KOPT-K1 (cell line): ENCODE measurements around the gene SLC39A10.

Experiments used
- H3K27ac ChIP-seq: fragments of 200-600 bp; sonication (generic); 2 replicates; pipeline ENCODE4 v1.5.1; 2016; ENCODE audit warnings: antibody characterized with exemption, mild to moderate bottlenecking, low read depth, low read length; ENCODE audit not compliant: poor library complexity, severe bottlenecking
- H3K36me3 ChIP-seq: fragments of 200-600 bp; sonication (generic); 2 replicates; pipeline ENCODE4 v1.5.1; 2017; ENCODE audit warnings: antibody characterized with exemption, mild to moderate bottlenecking, low read length, moderate library complexity; ENCODE audit not compliant: insufficient read depth
- H3K9me3 ChIP-seq: fragments of 200-600 bp; sonication (generic); 2 replicates; pipeline ENCODE4 v1.5.1; 2017; ENCODE audit warnings: antibody characterized with exemption, low read length, mild to moderate bottlenecking; ENCODE audit not compliant: insufficient read depth, poor library complexity, severe bottlenecking

Gene SLC39A10, protein sequence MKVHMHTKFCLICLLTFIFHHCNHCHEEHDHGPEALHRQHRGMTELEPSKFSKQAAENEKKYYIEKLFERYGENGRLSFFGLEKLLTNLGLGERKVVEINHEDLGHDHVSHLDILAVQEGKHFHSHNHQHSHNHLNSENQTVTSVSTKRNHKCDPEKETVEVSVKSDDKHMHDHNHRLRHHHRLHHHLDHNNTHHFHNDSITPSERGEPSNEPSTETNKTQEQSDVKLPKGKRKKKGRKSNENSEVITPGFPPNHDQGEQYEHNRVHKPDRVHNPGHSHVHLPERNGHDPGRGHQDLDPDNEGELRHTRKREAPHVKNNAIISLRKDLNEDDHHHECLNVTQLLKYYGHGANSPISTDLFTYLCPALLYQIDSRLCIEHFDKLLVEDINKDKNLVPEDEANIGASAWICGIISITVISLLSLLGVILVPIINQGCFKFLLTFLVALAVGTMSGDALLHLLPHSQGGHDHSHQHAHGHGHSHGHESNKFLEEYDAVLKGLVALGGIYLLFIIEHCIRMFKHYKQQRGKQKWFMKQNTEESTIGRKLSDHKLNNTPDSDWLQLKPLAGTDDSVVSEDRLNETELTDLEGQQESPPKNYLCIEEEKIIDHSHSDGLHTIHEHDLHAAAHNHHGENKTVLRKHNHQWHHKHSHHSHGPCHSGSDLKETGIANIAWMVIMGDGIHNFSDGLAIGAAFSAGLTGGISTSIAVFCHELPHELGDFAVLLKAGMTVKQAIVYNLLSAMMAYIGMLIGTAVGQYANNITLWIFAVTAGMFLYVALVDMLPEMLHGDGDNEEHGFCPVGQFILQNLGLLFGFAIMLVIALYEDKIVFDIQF

DNA sequence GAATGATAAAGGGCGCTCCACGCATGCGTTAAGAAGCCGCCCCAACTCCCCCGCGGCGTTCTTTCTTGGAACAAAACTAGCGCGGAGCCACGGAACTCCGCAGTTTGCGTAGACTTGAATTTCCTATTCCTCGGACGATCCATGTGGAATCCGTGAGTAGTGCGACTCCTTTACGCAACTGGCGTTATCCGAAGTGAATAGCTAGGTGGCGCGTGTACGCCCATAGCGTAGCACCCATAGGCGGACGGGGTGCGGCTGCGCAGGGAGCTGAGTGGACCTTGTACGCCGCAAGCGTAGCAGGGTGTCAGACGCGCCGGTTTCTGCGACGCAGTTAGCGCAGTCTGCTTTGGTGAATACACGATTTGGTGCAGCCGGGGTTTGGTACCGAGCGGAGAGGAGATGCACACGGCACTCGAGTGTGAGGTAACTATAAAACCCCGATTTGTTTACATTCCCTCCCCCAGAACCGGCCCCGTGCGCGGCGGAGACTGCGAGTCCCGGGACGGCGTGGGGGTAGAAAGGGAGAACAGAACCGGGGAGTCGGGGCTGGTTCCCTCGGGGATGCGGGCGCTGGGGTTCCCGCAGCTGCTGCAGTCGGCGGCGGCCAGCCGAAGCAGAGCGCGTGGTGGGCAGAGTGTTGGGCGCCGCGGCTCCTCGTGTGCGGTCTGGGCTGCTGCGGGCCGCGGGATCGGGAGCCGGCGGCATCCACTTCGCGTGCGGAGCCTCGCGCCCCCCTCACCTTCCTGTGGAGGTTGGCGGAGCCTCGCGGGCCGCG is at the start of gene SLC39A10:
TSS of gene SLC39A10 (plus strand) at position 368 of the 775 bp plus-strand sequence. CDS start 22,817 bp downstream, outside the sequence.
- Histone ChIP-seq H3K27ac (peak within 1 kb of the TSS; percentile 99), H3K36me3 (peaks cover 6% of the 10 kb centered on the region; the same call in 1 of the 2 replicates), H3K9me3 (no peaks in the 10 kb centered on the region)

DNA sequence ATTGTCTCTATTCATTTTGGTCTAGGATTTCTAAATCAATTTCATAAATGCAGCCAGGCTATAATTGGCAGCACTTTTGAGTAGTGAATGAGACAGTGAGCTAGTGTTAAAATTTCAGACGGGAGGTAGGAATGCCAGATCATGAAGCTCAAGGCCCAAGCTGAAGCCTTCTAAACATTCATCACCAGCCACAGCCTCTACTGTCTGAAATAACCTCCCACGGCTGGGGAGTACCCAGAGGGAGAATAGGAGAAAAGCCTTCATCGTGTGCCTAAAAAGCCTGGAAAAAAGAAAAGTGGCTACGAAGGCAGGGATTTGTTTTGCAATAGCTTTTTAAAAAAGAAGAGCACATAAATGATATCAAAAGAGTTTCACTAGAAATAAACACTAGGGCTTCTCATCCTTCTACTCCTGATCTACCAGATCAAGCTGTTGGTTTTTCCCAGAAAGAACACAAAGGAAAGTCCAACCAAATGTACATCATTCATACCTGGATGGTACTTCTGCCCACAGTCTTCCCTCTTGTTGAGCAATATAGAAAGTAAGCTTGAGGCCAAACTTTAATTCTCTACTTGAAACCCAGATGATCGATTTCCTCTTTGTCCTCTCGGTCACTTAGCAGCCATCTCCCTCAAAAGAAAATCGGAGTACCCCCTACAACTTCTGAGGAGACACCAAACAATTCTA is 48.1 kb upstream of the SLC39A10 start:
- Histone ChIP-seq H3K9me3 (no peaks in the 10 kb centered on the region), H3K36me3 (no peaks in the 10 kb centered on the region), H3K27ac (no peak overlapping the region)

DNA sequence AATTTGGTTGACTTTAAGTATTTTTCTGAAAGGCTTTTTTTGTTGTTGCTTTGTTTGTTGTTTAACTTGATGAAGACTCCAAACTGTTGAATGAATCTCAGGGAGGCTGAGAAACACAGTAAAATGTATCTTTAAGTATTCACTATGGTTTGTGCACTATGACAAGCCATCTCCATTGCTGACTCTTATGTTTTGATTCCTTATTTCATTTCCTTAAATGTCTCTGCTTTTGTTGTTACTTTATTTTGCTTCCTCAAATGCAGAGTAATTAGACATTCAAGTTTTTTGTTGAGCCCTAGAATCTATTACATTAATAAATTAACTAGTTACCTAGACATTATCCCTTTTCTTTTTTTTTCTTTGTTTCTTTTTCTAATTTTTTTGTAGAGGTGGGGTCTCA is 46.3 kb upstream of the SLC39A10 start:
- Histone ChIP-seq H3K9me3 (no peaks in the 10 kb centered on the region), H3K36me3 (no peaks in the 10 kb centered on the region), H3K27ac (no peak overlapping the region)

DNA sequence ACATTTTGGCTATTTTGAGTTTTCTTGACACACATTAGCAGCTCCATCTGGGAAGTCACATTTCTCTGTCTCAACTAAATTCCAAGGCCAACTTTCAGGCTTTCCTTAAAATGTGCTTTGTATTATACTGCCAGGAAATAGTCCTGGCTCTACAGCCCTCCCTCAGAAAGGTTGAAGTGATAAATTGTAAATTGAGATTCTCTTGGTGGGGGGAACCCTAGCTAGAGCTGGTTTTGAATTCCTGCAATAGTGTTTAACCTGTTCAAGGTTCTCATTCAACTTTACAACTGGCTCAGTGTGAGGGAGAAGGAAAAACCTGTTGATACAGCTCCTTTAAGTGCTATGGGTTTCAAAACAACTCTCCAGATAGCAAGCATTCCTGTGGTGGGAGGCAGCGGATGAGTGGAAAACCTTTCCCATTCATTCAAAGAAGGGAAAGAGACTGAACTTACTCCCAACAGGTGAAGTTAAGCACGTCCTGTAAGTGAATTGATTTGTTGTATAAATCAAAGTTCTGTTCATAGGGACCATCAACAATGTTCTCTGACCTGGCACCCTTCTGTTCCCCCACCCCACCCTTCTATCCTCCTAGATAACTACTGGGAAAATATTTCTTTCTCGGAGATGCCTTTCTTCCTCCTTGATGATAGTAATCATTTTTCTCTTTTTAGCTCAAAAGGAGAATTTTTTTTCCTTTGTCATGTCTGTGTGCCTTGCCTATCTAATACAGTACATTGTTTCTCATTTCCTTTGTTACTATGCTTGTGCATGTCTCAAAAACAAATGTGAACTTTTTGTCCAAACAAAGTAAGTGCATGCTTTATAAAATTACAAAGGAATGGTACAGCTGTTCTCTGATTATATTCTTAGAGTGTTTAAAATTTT is 44.2 kb upstream of the SLC39A10 start:
- H3K27ac ChIP-seq: no peak overlapping the region
- H3K36me3 ChIP-seq: no peaks in the 10 kb centered on the region
- no peaks in the 10 kb centered on the region for H3K9me3 ChIP-seq

DNA sequence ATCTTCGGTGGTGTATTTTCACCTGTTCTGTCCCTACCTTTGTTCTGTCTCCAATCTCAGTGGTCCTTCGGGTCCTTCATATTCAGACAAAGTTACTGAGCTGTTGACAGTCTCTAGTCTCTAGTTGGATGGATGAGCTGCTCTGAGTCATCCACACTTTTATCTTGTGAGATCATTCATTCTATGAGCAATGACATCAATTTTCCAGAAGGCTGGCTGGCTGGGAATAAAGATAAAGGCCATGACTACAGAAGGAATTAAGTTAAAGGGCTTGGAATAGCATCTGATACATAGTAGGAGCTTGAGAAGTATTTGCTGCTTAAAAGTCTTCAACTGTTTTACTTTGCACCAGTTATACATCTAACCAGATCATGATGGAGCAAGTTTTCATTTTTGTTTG is 43.1 kb upstream of the SLC39A10 start:
- no peaks in the 10 kb centered on the region for H3K36me3 ChIP-seq
- no peaks in the 10 kb centered on the region for H3K9me3 ChIP-seq
- H3K27ac ChIP-seq: no peak overlapping the region

DNA sequence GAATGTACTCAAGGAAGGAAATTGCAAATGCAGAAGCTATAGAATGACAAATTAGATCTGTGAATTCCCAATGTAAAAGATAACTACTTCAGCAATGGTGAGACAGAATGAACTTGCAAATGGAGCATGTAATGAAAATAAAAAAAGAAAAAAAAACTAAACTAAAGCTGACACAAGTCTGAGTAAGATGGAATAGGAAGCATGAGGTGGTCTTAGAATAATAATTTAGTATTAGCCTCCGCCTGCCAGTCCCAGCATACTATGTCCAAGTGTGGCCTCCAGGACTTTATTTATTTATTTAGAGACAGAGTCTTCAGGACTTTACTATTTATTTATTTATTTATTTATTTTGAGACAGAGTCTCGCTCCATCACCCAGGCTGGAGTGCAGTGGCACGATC is 37.4 kb upstream of the SLC39A10 start:
- Histone ChIP-seq H3K9me3 (no peaks in the 10 kb centered on the region), H3K27ac (no peak overlapping the region), H3K36me3 (no peaks in the 10 kb centered on the region)

DNA sequence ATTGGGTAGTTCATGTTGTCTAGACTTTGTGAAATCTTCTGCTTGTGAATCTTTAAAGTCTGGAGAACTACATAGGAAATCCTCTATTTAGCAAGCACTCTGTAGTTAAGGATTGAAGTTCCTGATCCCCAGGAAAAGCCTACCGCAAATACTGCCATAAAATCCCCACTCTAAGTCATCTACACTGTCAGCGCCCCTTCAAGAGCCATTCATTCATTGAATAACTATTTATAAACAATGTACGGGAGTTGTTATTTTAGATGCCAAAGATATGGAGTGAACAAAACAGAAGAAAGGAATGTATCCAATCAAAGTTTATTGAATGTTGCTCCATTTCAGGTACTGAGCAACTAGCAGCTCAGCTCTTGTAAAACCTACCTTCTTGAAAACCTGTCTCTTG is 36.5 kb upstream of the SLC39A10 start:
- H3K36me3 ChIP-seq: no peaks in the 10 kb centered on the region

DNA sequence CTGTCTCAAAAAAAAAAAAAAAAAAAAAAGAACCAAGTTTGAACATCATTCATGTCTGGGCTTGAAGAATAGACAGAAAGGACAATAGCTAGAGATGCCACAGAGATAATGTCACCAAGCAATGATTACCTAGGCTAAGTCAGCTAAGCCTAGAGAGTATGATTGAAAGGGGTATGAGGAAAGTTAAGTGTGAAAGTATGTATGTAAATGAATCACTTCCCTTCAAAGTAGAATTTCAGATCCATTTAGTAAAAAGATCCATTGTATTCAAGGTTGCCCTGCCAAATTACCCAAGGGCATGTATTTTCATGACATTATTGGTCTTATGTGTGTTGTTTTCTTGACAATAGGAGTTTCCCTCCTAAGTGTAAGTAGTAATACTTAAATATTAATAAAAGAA is 34.1 kb upstream of the SLC39A10 start:
- Histone ChIP-seq H3K27ac (no peak overlapping the region), H3K9me3 (no peaks in the 10 kb centered on the region), H3K36me3 (no peaks in the 10 kb centered on the region)

More for the DNA sequence above, 36.5 kb upstream of the SLC39A10 start:
- H3K27ac ChIP-seq: no peak overlapping the region
- no peaks in the 10 kb centered on the region for H3K9me3 ChIP-seq

DNA sequence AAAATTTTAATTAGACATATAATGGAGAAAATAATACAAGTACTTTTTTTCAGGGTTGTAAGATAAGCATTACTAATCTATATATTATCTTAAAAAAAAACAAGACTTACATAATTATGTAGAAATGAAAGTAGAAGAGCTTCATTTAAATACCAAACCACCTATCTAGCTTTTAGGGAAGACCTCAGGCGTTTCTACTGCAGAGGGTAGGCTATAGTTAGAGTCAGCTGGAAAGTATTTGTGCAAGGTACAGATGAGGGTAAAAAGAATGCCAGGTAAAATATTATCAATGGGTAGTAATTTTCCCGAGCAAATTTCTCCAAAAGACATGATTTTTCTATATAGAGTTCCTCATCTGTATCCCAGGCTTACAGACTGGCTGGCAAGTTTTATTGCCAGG is 30.5 kb upstream of the SLC39A10 start:
- Histone ChIP-seq H3K36me3 (no peaks in the 10 kb centered on the region), H3K27ac (no peak overlapping the region), H3K9me3 (no peaks in the 10 kb centered on the region)

DNA sequence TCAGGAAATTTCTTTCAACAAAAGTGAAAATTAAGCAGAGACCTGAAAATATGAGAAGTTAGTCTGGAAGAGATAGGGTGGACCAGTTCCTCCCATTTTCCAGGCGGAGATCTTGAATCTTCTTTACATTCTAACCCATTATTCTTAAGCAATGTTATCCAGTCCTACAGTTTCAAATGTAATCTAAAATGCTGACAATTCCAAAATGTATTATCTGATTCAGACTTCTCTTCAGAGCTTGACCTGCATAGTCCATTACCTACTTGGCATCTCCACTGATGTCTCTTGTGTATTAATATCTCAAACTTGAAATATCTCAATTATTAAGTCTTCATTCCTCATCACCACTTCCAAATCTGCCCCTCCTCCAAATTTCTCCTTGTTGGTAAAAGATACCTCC is 28.4 kb upstream of the SLC39A10 start:
- Histone ChIP-seq H3K9me3 (no peaks in the 10 kb centered on the region), H3K27ac (no peak overlapping the region)

DNA sequence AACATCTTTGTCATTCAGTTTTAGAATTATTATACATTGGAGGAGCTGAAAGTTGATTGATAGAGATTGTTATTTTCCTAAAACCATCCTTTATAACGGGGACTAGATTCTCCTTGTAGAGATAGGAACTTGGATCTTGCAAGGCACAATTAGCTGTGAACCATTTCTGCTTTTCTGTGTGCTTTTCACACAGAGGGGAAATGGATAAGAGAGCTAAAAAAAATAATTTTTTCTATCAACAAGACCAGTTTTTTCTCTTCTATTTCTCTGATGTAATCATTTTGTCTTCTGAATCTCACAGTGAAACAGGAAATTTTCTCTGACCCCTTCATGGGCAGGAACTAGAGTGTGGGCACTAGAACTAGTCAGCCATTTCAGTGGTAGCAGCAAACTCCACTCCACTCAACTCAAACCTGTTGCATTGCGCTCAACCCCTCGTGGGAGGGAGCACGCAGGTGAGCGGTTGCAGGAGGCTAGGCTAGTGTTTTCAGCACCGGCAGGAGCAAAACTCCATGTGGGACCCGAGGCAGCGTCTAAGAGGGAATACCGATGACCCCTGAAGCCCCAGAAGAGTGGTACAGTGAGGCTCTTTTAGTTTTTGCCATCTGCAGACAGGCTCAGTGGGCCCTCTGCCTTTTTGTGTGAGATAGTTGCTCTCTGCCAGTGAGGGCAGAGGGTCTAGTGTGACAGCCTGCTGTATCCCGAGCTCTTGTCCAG is 24.0 kb upstream of the SLC39A10 start:
- Histone ChIP-seq H3K9me3 (no peaks in the 10 kb centered on the region), H3K27ac (no peak overlapping the region), H3K36me3 (no peaks in the 10 kb centered on the region)

More for the DNA sequence above, 28.4 kb upstream of the SLC39A10 start:
- H3K36me3 ChIP-seq: no peaks in the 10 kb centered on the region

DNA sequence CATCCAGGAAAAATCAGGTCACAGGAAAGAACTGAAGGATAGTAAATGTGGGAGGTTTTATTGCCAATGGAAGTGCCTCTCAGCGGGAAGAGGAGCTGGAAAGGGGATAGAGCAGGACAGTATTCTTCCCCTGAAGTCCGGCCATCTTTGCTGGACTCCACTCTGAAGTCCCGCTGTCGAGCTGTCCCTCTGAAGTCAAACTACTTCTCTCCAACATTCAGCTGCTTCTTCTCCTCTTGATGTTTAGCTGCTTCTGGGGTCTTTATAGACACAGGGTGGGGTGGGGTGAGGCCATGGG is 23.5 kb upstream of the SLC39A10 start:
- H3K27ac ChIP-seq: no peak overlapping the region
- H3K36me3 ChIP-seq: no peaks in the 10 kb centered on the region
- H3K9me3 ChIP-seq: no peaks in the 10 kb centered on the region

DNA sequence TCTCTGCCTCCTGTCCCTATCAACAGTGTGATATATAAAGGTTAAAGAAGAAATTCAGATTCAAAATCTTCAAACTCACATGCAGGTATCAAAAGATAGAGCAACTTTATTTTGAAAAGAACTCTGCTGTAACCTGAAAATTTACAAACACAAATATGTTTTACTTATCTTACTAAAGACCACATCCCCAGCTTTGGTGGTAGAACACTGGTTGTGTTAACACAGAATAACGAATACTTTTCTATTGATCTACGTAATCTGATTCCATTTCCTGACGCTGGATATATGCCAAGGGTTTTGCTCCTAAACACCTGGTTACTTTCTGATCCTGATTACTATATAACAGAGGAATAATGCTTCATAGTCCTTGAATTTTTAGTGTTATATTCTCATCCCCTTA is 23.1 kb upstream of the SLC39A10 start:
- H3K36me3 ChIP-seq: no peaks in the 10 kb centered on the region
- no peaks in the 10 kb centered on the region for H3K9me3 ChIP-seq
- no peak overlapping the region for H3K27ac ChIP-seq
